Nephron (organoid): Measurements from ENCODE around the gene CEMIP2.

Experiments
- H3K27ac Mint-ChIP-seq, 3 experiments: 2 replicates each; pipeline ENCODE4 v1.8.0; 2020; ENCODE audit warnings: mixed read lengths in 3 of 3, mild to moderate bottlenecking in 2 of 3, moderate library complexity in 1 of 3
- H3K27me3 Mint-ChIP-seq: 2 replicates; pipeline ENCODE4 v1.8.0; 2021; ENCODE audit warnings: low read depth, mild to moderate bottlenecking, moderate library complexity, mixed read lengths
- H3K36me3 Mint-ChIP-seq: 2 replicates; pipeline ENCODE4 v1.8.0; 2020; ENCODE audit warnings: low read depth, mixed read lengths
- H3K4me1 Mint-ChIP-seq: 2 replicates; pipeline ENCODE4 v1.8.0; 2020; ENCODE audit warnings: mixed read lengths
- H3K4me3 Mint-ChIP-seq, 3 experiments: 2 replicates each; pipeline ENCODE4 v1.8.0; 2020; ENCODE audit warnings: mild to moderate bottlenecking in 3 of 3, mixed read lengths in 3 of 3, moderate library complexity in 2 of 3
- H3K9me3 Mint-ChIP-seq: 2 replicates; pipeline ENCODE4 v1.8.0; 2020; ENCODE audit warnings: mixed read lengths
- TF ChIP-seq, protein P1 (sequence below), 3 experiments: fragments of 200-600 bp; sonication (generic); IDR thresholded peaks; one replicate each; pipeline ENCODE4 v1.5.0; 2021; ENCODE audit warnings: antibody characterized with exemption in 3 of 3; ENCODE audit not compliant: unreplicated experiment in 3 of 3

The CEMIP2 gene

DNA sequence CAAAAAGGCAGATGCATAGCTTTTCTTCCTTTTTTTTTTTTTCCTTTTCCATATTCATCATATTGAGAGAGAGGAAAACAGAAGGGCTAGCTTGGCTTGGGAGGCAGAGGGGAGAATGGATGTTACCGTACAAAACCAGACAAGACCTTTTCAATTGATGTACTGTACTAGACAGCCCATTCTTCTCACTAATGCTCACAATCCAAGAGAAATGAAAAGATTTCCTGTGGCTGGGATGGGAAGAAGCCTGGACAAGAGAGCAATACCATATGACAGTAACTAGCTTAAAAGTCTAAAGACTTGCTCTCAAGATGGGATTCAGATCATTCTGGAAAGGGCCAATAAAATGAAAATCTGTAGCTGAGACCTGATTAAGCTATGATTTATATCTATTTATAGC, 3.4 kb downstream of the CEMIP2 start:
- Mint-ChIP-seq H3K9me3 (no peaks in the 10 kb centered on the region), H3K4me3 (peak overlapping the region; percentile 1 to 57 (median 47)), H3K27me3 (peaks cover 11% of the 10 kb centered on the region), H3K27ac (peak overlapping the region; percentile 32 to 69 (median 68)), H3K36me3 (no peaks in the 10 kb centered on the region), H3K4me1 (peaks cover 60% of the 10 kb centered on the region)
- TF ChIP-seq, protein P1, sequence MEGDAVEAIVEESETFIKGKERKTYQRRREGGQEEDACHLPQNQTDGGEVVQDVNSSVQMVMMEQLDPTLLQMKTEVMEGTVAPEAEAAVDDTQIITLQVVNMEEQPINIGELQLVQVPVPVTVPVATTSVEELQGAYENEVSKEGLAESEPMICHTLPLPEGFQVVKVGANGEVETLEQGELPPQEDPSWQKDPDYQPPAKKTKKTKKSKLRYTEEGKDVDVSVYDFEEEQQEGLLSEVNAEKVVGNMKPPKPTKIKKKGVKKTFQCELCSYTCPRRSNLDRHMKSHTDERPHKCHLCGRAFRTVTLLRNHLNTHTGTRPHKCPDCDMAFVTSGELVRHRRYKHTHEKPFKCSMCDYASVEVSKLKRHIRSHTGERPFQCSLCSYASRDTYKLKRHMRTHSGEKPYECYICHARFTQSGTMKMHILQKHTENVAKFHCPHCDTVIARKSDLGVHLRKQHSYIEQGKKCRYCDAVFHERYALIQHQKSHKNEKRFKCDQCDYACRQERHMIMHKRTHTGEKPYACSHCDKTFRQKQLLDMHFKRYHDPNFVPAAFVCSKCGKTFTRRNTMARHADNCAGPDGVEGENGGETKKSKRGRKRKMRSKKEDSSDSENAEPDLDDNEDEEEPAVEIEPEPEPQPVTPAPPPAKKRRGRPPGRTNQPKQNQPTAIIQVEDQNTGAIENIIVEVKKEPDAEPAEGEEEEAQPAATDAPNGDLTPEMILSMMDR (IDR thresholded peaks at IDR 0.05; ENCODE audit: unreplicated experiment in 3 of 3): no peak

GRCh38 chr9:71764463-71764862, 3.9 kb downstream of the CEMIP2 start:
- peaks cover 11% of the 10 kb centered on the region for H3K27me3 Mint-ChIP-seq
- peaks cover 58% of the 10 kb centered on the region for H3K4me1 Mint-ChIP-seq
- peak overlapping the region; percentile 32 to 69 (median 68) for H3K27ac Mint-ChIP-seq
- H3K4me3 Mint-ChIP-seq: peak overlapping the region; percentile 1 to 57 (median 19)
- H3K36me3 Mint-ChIP-seq: no peaks in the 10 kb centered on the region
- H3K9me3 Mint-ChIP-seq: no peaks in the 10 kb centered on the region
- TF ChIP-seq, protein P1 (IDR thresholded peaks at IDR 0.05; ENCODE audit: unreplicated experiment in 3 of 3): no peak

- TF ChIP-seq, protein P1 (IDR thresholded peaks at IDR 0.05; ENCODE audit: unreplicated experiment in 3 of 3): no peak
- H3K27ac Mint-ChIP-seq: peak overlapping the region; percentile 32 to 69 (median 68)
- H3K27me3 Mint-ChIP-seq: peaks cover 11% of the 10 kb centered on the region
- peak overlapping the region in 2 of 3 experiments; percentile 18 to 19 for H3K4me3 Mint-ChIP-seq
- H3K9me3 Mint-ChIP-seq: no peaks in the 10 kb centered on the region
- H3K4me1 Mint-ChIP-seq: peaks cover 64% of the 10 kb centered on the region
- no peaks in the 10 kb centered on the region for H3K36me3 Mint-ChIP-seq
Observed at GRCh38 chr9:71763832-71764231, 4.5 kb downstream of the CEMIP2 start.

DNA sequence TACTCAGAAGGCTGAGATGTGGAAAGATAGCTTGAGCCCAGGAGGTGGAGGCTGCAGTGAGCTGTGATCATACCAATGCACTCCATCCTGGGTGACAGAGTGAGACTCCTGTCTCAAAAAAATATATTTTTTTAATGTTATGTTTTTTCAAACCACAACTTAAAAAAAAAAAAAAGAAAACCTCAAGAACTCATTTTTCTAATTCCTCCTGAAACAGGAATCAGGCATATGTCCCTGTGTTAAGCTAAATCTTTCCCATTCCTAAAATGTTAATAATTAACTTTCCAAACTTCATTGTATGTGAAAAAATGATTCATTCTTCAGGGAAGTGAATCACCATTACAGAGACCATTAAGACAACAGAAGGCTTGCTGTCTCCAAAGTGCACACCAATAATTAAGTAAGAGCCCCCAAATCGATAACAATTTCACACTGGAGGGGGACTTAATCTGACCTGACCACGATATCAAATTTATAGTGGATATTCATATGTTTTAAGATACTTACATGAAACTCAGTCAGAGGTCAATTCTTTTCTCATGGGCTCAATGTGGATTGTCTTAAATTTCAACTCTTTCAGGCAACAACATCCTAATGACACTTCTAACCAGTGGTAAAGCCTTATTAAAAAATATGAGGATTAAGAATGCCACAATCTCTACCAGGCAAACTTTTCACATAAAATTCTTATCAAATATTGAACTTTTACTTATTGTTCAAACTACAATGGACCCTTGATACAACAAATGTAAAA, 5.2 kb downstream of the CEMIP2 start:
- TF ChIP-seq, protein P1 (IDR thresholded peaks at IDR 0.05; ENCODE audit: unreplicated experiment in 3 of 3): no peak
- Mint-ChIP-seq H3K36me3 (no peaks in the 10 kb centered on the region), H3K4me3 (peak overlapping the region in 1 of 3 experiments; percentile 21), H3K4me1 (peaks cover 72% of the 10 kb centered on the region), H3K9me3 (no peaks in the 10 kb centered on the region), H3K27me3 (peaks cover 11% of the 10 kb centered on the region), H3K27ac (peak overlapping the region; percentile 29 to 69 (median 38))

- Mint-ChIP-seq H3K4me3 (no peak overlapping the region), H3K27me3 (peaks cover 6% of the 10 kb centered on the region), H3K27ac (no peak overlapping the region), H3K9me3 (no peaks in the 10 kb centered on the region), H3K36me3 (no peaks in the 10 kb centered on the region), H3K4me1 (peaks cover 76% of the 10 kb centered on the region)
- TF ChIP-seq, protein P1 (IDR thresholded peaks at IDR 0.05; ENCODE audit: unreplicated experiment in 3 of 3): no peak
Observed at GRCh38 chr9:71761938-71762353, 6.4 kb downstream of the CEMIP2 start.

GRCh38 chr9:71760901-71761300, 7.4 kb downstream of the CEMIP2 start:
- H3K4me3 Mint-ChIP-seq: peak overlapping the region in 2 of 3 experiments; percentile 17 to 50
- H3K27me3 Mint-ChIP-seq: peaks cover 5% of the 10 kb centered on the region
- TF ChIP-seq, protein P1 (IDR thresholded peaks at IDR 0.05; ENCODE audit: unreplicated experiment in 3 of 3): no peak
- H3K4me1 Mint-ChIP-seq: peaks cover 77% of the 10 kb centered on the region
- no peaks in the 10 kb centered on the region for H3K36me3 Mint-ChIP-seq
- no peaks in the 10 kb centered on the region for H3K9me3 Mint-ChIP-seq
- H3K27ac Mint-ChIP-seq: peak overlapping the region; percentile 8 to 90 (median 73)
